Right lobe of liver (tissue), 6 donors: Measurements from ENCODE around the gene DISP3. TPM values are rescaled to one million over a fixed set of nuclear protein-coding genes. Genes with fewer than 3 reads are reported as not detected.

ENCODE experiments used
- ATAC-seq, 4 donors: fragments of 200-7000 bp; cut with Tn5 transposase; one replicate each; pipeline ENCODE4 v1.9.1; 2020; ENCODE audit warnings: mild to moderate bottlenecking in 4 of 4, moderate library complexity in 4 of 4
- DNase-seq, 3 donors: peaks; one replicate each; pipeline ENCODE4 v3.0.0-alpha.2; 2020
- H3K27ac ChIP-seq, 3 donors: fragments of 200-600 bp; one replicate each; pipeline ENCODE4 v1.8.0; 2022
- H3K27me3 ChIP-seq, 2 donors: fragments of 200-600 bp; one replicate each; pipeline ENCODE4 v1.8.0; 2022
- H3K36me3 ChIP-seq, 4 donors: fragments of 200-600 bp; sonication (generic) in 1 of 4; one replicate each; pipeline versions ENCODE4 v1.5.1 to v1.8.0; 2017 to 2022; ENCODE audit warnings: control low read depth in 1 of 4
- H3K4me1 ChIP-seq, 4 donors: fragments of 200-600 bp; sonication (generic) in 1 of 4; one replicate each; pipeline versions ENCODE4 v1.5.1 to v1.8.0; 2017 to 2022; ENCODE audit warnings: control low read depth in 1 of 4
- H3K4me3 ChIP-seq, 3 donors: fragments of 200-600 bp; one replicate each; pipeline ENCODE4 v1.8.0; 2022
- H3K9me3 ChIP-seq, 4 donors: fragments of 200-600 bp; sonication (generic) in 1 of 4; one replicate each; pipeline versions ENCODE4 v1.5.1 to v1.8.0; 2017 to 2022; ENCODE audit warnings: control low read depth in 1 of 4
- CTCF ChIP-seq, 4 donors: fragments of 200-600 bp in 3 of 4; fragments of 450-650 bp in 1 of 4; IDR thresholded peaks; one replicate each; pipeline versions ENCODE4 v1.5.1 to v1.8.0; 2016 to 2022; ENCODE audit warnings: antibody characterized with exemption in 4 of 4, mild to moderate bottlenecking in 2 of 4
- POLR2A ChIP-seq: fragments of 450-650 bp; IDR thresholded peaks from one replicate; pipeline ENCODE4 v1.6.1; 2017; ENCODE audit warnings: antibody characterized with exemption, mild to moderate bottlenecking
- WGBS: methylation state at CpG from one replicate; pipeline ENCODE4 v1.1.6; 2018; ENCODE audit warnings: low coverage, low lambda C conversion rate; ENCODE audit not compliant: insufficient coverage; ENCODE audit errors: missing lambda C conversion rate; 5-methylcytosine and 5-hydroxymethylcytosine counted together
- intact Hi-C, 2 donors: fragments of 100-400 bp; cut with DNase I; formaldehyde crosslinking; loops; one replicate each; pipeline versions ENCODE4 v1.11.2 to v1.14.1; 2022
- total RNA-seq, 6 experiments: library from RNA; depleted of rRNA in 2 of 6; stranded (reverse); fragments of >200 nt in 2 of 6; fragmentation: NEBNext Ultra II Directional in 3 of 6; extraction: Animal tissue kit (Norgen Biotek cat#: 25700) in 3 of 6; gene quantifications; one replicate each; pipeline versions ENCODE4 v1.1.0 to v1.2.4, GENCODE V29; 2016 to 2023
- donor health status: DM: no; HTN: yes; CAD: no.
- donor health status: DM: no; HTN: no; CAD: no.
- donor health status: DM: no; HTN: no; CAD: no.
- donor health status: DM: no; HTN: yes; CAD: no.
- donor health status: DM: no; HTN: yes; CAD: no.

The DISP3 gene
- total RNA-seq, 6 experiments from 2014 or later: 0.06 TPM; not detected in 5

- intact Hi-C loops: no loop called here
- H3K4me3 ChIP-seq: no peak overlapping the region
- H3K27me3 ChIP-seq: no peaks in the 10 kb centered on the region
- 65% methylated on average over 12 of the region's 26 CpGs for WGBS
- no peaks in the 10 kb centered on the region for H3K36me3 ChIP-seq
- DNase-seq: peak in 2 of 3 donors; percentile 33 to 37
- no peaks in the 10 kb centered on the region for H3K9me3 ChIP-seq
- ATAC-seq: no peak
- no peaks in the 10 kb centered on the region for H3K4me1 ChIP-seq
- H3K27ac ChIP-seq: no peak overlapping the region
- TF ChIP-seq CTCF (IDR thresholded peaks at IDR 0.05) (no peak), POLR2A (no peak)
Observed at GRCh38 chr1:11526071-11526895, 47.3 kb downstream of the DISP3 start.

DNA sequence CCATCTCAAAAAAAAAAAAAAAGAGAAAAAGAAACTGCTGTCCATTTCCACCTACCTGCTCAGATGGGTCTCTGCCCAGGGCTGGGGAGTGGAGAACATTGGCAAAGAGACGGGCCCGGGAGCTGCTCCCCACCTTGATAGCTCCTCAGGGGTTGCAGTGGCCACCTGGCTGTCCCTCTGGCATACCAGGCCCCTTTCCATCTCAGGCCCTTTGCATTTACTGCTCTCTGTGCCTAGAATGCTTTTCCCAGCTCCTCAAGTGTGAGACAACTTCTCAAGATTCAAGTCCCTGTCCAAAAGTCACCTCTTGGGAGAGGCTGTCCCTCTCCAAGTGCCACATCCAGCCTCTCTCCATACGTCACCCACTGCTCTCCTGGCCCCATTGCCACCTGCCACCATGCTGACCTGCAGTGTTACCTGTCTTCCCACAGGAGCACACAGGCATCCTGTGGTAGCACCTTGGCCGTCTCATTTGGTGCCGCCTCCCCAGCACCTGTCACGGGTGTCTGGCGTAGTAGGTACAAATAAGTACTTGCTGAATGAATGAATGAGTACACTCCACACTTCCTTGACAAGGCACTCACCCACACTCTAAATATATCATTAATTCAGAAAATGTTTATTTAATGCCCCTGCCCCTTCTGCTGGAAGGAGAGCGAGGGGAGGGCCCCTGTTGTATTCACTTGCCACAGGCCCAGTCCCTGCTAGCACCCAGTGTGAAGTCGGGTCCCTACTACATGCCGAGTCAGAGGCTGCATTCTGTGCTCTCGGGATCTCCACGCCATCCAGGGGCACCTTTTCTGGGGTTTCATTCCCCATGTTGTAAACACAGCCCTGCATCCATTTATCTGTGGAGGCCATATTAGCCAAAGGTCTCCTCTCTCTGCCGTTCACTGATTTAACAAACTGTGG is 48.8 kb downstream of the DISP3 start:
- 81% methylated on average over 3 of the region's 13 CpGs for WGBS
- ATAC-seq (no peak), DNase-seq (no peak)
- Histone ChIP-seq H3K9me3 (no peaks in the 10 kb centered on the region), H3K36me3 (no peaks in the 10 kb centered on the region), H3K27me3 (no peaks in the 10 kb centered on the region), H3K4me3 (no peak overlapping the region), H3K4me1 (no peaks in the 10 kb centered on the region), H3K27ac (no peak overlapping the region)
- no peak for TF ChIP-seq CTCF (IDR thresholded peaks at IDR 0.05)
- TF ChIP-seq POLR2A: no peak
- intact Hi-C loops: no loop called here

DNA sequence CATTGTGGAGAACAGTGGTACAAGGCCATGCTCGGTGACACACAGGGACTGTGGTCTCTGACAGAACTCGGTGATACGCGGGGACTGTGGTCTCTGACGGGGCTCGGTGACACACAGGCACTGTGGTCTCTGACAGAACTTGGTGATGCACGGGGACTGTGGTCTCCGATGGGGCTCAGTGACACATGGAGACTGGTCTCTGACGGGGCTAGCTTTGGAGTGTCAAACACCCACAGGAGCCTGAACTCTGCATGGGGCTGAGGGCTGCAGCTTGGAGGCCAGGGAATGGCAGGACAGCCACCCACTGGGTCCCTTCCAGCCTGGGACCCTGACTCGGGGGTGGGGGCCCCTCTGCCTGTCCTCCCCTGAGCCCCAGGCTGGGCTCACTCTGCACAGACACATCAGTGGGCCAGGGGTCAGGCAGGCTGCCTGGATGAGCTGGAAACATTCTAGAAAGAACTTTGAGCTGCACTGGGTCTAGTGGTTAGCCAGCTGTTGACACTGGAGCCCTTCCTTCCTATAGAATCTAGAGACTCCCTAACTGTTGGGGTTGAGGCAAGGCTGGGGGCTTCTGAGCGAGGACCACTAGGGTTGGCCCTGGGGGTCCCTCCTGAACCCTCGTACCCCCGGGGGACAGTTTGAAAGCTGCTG is 49.8 kb downstream of the DISP3 start:
- WGBS: 84% methylated on average over 6 of the region's 13 CpGs
- Histone ChIP-seq H3K36me3 (no peaks in the 10 kb centered on the region), H3K27ac (no peak overlapping the region), H3K9me3 (no peaks in the 10 kb centered on the region), H3K4me3 (no peak overlapping the region), H3K4me1 (no peaks in the 10 kb centered on the region), H3K27me3 (no peaks in the 10 kb centered on the region)
- no peak for DNase-seq
- TF ChIP-seq CTCF (IDR thresholded peaks at IDR 0.05) (no peak), POLR2A (no peak)
- ATAC-seq: no peak
- intact Hi-C loops: no loop called here

- no peaks in the 10 kb centered on the region for H3K36me3 ChIP-seq
- no peak for ATAC-seq
- H3K4me1 ChIP-seq: no peaks in the 10 kb centered on the region
- WGBS: 57% methylated on average over 2 of the region's 10 CpGs
- no peak overlapping the region for H3K4me3 ChIP-seq
- no peaks in the 10 kb centered on the region for H3K27me3 ChIP-seq
- intact Hi-C loops: no loop called here
- H3K9me3 ChIP-seq: no peaks in the 10 kb centered on the region
- TF ChIP-seq POLR2A (no peak), CTCF (IDR thresholded peaks at IDR 0.05) (no peak)
- peak in 1 of 3 donors; percentile 42 for DNase-seq
- H3K27ac ChIP-seq: no peak overlapping the region
Observed at GRCh38 chr1:11529330-11529729, 50.4 kb downstream of the DISP3 start.
